Activated CD4-positive, alpha-beta T cell treated with anti-CD3 and anti-CD28 coated beads, Interleukin-2, amount 50 U/mL, for 24 hours (primary cell): ENCODE results near the gene IFNAR1.
"Not testable (repeated sequence)": the region's sequence is repeated elsewhere in the genome, so short reads cannot be mapped to it uniquely, and the experiment has no call there.

Source experiments
- DNase-seq, 2 donors: peaks; one replicate each; pipeline ENCODE4 v3.0.0-alpha.2; 2020; ENCODE audit warnings: low read depth in 1 of 2, low spot score in 1 of 2

IFNAR1 gene

GRCh38 chr21:33305938-33306337, 18.8 kb upstream of the IFNAR1 start:
- DNase-seq, result no peak

- DNase-seq, result peak in 1 of 2 donors; percentile 19
Observed at GRCh38 chr21:33308586-33309490, 15.9 kb upstream of the IFNAR1 start.

- no peak for DNase-seq
Observed at GRCh38 chr21:33309778-33310177, 15.0 kb upstream of the IFNAR1 start.

GRCh38 chr21:33312121-33312520, 12.6 kb upstream of the IFNAR1 start:
- DNase-seq, result no peak

GRCh38 chr21:33313183-33313582, 11.6 kb upstream of the IFNAR1 start:
- DNase-seq, result no peak

GRCh38 chr21:33313611-33314010, 11.2 kb upstream of the IFNAR1 start:
- DNase-seq, result no peak

GRCh38 chr21:33314111-33314510, 10.7 kb upstream of the IFNAR1 start:
- no peak for DNase-seq

GRCh38 chr21:33315946-33316710, 8.6 kb upstream of the IFNAR1 start:
- DNase-seq, result no peak

- no peak for DNase-seq
Observed at GRCh38 chr21:33317145-33317544, 7.6 kb upstream of the IFNAR1 start.

- DNase-seq, result no peak
Observed at GRCh38 chr21:33317786-33318486, 6.8 kb upstream of the IFNAR1 start.

- not testable (repeated sequence) for DNase-seq
Observed at GRCh38 chr21:33321005-33321404, 3.8 kb upstream of the IFNAR1 start.

- DNase-seq, result not testable (repeated sequence)
Observed at GRCh38 chr21:33323610-33324009, 1.2 kb upstream of the IFNAR1 start.

- peak; percentile 46 to 66 for DNase-seq
Observed at GRCh38 chr21:33325222-33326067, 675 bp downstream of the IFNAR1 start.

- DNase-seq, result no peak
Observed at GRCh38 chr21:33327326-33327725, 2.6 kb downstream of the IFNAR1 start.

- no peak for DNase-seq
Observed at GRCh38 chr21:33327792-33328433, 3.1 kb downstream of the IFNAR1 start.

GRCh38 chr21:33330726-33331125, 6.0 kb downstream of the IFNAR1 start:
- no peak for DNase-seq

GRCh38 chr21:33332143-33332542, 7.4 kb downstream of the IFNAR1 start:
- no peak for DNase-seq

GRCh38 chr21:33334191-33334590, 9.4 kb downstream of the IFNAR1 start:
- DNase-seq, result no peak

- no peak for DNase-seq
Observed at GRCh38 chr21:33334824-33335223, 10.1 kb downstream of the IFNAR1 start.

- DNase-seq, result no peak
Observed at GRCh38 chr21:33339135-33339534, 14.4 kb downstream of the IFNAR1 start.
